Activated effector memory CD4-positive, alpha-beta T cell treated with Interleukin-2 at 50 U/mL for 16 hours (primary cell): ENCODE results near the gene CFAP61.
"Not testable (repeated sequence)": the region's sequence is repeated elsewhere in the genome, so short reads cannot be mapped to it uniquely, and the experiment has no call there.

ENCODE experiments used
- DNase-seq: peaks from one replicate; pipeline ENCODE4 v3.0.0-alpha.2; 2020

CFAP61 gene

DNA sequence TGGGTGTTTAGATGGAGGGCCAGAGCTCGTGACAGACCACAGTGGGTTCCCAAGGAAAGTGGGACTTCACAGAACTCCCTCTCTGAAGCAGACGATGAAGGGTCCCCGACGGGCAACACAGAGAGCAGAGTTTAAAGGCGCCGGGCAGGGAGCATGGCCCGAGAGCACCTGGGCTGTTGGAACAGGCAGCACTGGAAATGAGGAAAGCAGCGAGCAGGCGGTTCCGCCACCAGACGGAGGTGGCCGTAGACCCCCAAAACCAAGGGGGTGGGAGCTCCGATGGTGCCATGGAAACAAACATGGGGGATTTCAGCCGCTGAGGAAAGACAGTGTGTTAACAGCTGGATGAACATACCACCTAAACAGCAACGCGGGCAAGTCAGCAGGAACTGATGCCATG, 288.1 kb downstream of the CFAP61 start:
- no peak for DNase-seq

DNA sequence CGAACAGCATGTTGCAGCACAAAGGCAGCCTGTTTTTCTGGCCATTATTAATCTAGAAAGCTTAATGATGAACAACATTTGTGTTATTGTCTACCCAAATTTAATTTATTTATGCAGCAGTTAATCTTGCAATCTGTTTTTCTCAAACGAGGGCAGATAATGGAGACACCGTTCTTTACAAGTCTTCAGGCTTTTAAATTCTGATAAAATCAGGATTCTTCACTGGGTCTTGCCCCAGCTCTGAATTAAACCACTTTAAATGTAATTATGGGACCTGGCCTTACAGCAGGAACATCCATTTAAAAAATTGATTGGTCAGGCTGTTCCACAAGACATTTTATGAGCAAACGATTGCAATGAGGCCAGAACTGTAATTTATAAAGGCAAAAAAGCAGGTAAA, 289.0 kb downstream of the CFAP61 start:
- DNase-seq = no peak

DNA sequence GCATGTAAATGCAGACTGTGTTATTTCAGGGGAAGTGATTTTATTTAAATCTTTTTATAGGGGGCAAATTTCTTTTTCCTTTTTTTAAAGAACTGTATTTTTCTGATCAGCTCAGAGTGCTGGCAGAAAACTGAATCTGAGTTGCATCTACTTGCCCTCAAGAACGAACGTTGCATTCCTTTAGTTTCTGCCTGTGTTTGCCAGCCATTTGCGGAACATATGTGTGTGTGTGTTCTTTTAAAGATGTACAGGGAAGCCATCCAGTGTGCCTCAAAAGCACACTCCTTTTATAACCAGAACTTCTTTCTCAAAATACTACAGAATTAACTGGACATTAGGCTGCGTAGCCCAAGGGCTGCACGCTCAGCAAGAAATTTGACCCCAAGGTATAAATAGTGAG, 289.7 kb downstream of the CFAP61 start:
- no peak for DNase-seq

DNA sequence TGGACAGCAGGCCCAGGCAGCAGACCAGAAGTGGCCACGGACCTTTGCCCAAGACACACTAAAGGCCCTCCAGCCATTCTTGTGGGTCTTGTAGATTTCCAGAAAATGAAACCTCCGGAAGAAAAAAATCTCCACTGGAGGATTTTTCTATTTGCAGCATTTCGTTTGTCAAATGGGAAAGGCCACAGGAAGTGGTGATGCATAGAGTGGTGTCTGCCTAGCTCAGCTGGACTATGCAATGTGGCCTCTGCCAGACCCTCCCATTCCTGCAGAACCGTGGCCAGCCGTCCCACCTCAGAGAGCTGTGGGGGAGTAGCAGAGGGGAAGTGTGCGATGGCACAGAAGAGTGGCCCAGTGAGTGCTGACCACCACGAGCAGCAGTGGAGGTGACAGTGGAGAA, 291.6 kb downstream of the CFAP61 start:
- DNase-seq = no peak

DNA sequence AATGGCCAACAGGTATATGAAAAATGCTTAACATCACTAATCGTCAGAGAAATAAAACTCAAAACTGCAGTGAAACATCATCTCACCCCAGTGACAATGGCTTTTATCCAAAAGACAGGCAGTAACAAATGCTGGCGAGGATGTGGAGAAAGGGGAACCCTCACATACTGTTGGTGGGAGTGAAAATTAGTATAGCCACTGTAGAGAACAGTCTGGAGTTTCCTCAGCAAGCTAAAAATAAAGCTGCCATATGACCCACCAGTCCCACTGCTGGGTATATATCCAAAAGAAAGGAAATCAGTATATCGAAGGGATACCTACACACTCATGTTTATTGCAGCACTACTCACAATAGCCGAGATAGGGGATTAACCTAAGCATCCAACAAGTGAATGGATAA, 292.1 kb downstream of the CFAP61 start:
- no peak for DNase-seq

DNA sequence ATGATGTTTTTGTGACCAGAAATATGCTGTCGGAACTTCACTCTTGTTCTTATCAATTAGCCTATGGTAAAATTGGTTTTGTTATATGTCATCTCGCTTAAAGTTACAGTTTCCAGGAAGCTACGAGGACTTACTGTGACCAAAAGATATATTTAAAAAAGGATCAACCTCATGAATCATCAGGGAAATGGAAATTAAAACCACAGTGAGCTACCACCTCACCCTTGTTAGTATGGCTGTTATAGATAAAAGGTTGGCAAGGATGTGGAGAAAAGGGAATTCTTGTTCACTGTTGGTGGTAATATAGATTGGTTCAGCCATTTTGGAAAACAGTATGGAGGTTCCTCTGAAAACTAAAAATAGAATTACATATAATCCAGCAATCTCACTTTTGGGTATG, 301.2 kb downstream of the CFAP61 start:
- no peak for DNase-seq

DNA sequence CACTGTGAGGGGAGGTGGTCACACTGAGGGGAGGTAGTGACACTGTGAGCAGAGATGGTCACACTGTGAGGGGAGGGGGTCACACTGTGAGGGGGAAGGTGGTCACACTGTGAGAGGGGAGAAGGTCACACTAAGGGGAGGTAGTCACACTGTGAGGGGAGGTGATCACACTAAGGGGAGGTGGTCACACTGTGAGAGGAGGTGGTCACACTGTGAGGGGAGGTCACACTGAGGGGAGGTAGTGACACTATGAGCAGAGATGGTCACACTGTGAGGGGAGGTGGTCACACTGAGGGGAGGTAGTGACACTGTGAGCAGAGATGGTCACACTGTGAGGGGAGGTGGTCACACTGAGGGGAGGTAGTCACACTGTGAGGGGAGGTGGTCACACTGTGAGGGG, 303.2 kb downstream of the CFAP61 start:
- DNase-seq = not testable (repeated sequence)

DNA sequence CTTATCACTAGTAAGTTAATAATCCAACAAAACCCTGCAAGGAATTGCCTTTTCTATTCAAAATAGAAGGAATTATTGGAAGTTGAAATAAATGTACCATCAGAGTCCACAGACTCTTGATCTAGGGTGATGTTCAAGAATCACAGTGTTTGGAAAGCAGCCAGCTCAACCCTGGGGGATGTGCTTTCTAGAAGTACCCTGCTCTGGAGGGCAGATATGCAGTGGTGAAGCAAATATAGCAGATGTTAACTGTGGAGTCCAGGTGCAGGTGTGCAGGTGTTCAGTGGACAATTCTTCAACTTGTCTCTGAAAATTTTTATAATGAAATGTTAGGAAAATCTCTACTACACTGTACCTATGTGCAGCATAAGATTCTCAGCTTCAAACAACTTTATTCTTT, 306.5 kb downstream of the CFAP61 start:
- DNase-seq = no peak

DNA sequence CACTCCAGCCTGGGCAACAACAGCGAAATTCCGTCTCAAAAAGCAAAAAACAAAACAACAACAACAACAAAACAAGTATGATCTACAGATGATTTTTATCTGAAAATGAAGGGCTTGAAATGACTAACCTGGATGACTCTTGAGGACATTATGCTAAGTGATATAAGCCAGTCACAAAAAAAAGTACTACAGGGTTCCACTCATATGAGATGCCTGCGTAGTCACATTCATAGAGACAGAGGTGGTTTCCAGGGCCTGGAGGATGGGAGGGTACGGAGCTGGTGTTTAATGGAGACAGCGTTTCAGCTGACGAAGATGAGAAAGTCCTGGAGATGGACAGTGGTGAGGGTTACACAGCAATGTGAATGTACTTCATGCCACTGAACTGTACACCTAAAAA, 307.3 kb downstream of the CFAP61 start:
- DNase-seq = no peak

DNA sequence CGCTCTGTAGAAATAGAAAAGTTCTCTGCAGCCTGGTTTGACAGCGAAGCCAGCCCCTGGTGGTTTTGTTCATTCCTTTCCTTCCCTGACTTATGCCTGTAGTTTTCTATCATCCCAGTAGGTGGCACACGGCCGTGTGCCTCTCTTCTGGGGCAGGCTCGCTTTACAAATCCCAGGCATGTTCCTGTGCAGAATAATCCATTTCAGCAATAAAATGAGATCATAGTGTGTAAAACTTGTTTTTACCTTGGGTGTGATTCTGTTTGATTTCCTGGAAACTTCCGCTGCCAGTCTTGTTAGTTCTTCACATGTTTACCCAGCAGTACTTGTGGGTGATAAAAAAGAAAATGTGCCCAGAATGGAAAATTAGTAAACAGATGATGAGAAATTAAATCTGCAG, 308.1 kb downstream of the CFAP61 start:
- no peak for DNase-seq

DNA sequence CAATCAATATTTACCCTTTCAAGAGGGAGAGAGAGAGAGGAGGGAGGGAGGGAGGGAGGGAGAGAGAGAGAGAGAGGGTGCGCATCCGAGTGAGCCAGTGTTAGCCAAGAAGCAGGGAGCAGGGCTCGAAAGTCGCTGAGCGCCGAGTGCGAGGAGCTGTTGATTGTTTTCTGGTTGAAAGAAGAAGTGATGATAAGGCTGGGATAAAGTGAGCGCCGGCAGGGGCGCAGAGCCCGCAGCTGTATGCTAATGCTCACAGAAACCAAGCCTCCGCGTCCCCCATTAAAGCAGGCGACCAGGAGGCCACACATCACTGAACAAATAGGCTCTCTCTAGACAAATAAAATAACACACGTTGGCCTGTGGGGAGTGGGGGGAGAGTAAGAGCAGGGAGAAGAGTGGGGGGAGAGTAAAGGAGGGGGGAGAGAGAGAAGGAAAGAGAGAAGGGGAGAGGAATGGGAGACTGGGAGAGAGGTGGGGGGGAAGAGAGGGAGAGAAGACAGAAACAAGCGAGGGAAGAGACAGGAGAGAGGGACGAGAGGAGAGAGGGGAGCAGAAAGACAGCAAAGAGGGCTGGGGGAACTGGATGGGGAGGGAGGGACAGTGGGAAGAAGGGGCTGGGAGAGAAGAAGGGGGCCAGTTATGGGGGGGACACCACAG, 310.6 kb downstream of the CFAP61 start:
- DNase-seq = no peak

DNA sequence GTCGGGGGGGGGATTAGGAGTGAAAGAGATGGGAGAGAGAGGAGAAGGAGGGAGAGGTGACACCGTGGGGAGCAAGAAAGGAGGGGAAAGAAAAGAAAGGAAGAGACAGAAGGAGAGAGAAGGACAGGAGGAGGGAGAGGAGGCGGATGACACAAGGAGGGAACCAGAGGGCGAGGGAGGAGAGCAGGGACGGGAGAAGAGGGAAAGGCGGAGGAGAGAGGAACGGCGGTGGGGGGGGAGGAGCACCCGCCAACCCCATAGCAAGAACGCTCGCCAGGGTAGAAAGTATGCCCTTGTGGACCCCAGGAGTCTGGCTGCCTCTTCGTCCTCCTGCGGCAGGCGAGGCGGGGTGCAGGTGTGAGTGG, 311.1 kb downstream of the CFAP61 start:
- DNase-seq = no peak

DNA sequence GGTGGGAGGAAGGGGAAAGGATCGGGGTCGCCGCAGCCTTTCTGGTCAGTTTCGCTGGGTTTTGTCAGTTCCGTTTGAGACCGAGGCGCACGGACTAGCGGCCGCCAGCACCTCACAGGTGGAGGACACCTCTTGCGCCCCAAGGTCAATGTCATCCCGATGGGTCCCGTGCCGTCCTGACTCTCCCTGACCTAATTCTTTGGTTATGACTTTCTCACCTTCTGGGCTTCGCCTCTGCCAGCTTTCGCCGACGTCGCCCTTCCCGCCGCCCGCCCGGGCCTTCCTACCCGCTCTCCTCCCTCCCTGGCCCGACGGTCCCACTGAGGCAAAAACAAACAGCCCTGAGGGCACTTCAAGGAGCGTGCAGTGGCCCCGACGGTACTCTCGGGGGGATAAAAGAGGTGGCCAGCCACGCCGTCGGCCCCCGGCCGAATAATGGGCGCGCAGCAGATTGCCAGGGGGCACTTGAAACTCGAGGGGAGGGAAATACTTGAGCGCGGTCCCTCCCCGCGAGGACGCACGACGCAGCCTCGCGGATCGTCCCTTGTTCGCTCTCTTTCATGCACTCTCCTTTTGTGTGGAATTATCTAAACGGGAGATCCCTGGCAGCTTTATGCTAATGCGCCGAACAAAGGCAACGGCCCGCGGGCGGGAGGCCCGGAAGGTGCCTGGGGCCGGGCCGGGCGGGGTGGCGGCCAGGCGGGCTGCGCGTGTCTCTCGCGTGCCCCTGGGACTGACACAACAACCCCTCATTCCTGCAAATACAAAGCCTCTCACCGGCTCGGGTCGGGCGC, 311.7 kb downstream of the CFAP61 start:
- no peak for DNase-seq

DNA sequence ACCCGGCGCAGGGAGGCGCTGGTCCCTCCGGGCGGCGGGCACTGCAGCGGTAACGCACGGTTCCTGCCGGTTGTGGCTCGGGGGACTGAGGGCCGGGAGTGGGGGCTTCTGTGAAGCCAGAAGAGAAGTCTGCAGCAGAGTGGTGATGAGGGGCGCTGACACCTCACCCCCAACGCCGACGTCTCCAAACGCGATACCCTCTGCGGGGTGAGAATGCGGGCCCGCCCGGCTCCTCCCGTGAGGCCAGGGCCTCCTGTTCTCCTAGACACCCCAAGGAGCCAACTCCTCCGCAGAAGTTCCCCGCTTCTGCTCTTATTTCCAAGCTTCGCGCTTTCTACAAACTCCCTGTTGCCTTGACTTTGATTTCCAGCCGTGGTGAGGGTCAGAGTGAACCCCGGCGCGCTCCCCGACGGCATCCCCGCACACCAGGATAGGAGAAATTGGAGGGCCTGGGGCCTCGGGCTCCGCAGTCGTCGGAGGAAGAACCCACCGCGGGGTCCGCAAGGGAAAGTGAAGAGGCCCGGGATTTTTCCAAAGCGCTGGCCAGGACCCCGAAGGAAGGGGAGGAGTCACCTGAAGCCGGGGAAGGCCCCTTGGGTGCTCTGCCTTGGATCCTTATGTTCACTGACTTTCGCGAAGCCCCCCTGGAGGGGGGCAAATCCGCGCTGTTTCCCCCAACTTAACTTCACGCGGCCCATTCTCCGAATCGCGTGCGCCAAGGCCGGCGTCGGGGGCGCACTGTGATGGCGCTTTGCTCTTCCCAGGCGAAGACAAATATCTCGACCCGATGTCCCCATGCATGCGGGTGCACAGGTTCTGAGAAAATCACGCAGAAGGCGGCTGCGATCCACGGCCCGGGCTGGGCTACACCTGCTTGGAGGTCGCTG, 312.5 kb downstream of the CFAP61 start:
- no peak for DNase-seq

DNA sequence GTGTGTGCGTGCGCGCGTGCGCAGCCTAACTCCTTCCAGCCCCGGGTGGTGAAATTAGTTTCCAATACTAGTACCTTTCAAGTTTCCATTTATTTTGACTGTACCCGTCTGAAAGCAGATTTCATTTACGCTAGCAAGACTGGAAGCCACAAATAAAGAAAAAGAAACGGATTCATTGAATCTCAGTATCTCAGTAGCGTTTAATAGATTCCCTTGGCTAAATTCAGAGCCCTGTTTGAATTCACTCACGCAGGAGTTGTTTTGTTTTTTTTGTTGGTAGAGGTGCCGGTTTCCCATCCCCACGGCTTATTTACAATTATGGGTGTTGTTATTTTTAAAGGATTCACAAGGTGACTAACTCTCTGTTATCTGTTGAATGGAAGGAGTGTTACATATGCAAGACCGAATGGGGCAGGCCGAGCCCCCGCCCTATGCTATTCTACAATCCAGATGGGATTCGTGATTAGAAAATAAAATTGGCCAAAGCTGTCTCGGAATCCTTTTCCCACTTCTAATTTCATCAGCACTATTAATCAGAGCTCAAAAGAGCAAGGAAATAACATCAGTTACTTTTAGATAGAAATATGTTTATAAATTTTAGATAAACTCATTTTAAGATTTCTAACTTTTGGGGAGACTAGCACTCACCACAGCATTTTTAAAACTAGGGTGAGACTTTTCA, 313.3 kb downstream of the CFAP61 start:
- no peak for DNase-seq

DNA sequence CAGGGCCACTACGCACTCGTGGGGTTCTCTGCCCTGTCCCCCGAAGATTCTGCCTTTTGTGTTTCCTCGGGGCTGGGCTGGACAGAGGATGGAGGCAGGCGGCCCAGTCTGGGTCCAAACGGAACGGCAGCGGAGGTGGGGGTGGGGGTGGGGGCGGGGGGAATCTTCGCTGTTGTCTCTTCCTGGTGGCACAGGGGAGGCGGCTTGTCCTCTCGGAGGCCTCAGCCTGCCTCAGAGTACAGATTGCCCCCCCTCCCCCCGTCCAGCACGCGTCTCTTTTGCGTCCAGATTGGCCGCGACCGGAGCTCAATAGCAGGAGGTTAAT, 314.2 kb downstream of the CFAP61 start:
- DNase-seq = no peak

DNA sequence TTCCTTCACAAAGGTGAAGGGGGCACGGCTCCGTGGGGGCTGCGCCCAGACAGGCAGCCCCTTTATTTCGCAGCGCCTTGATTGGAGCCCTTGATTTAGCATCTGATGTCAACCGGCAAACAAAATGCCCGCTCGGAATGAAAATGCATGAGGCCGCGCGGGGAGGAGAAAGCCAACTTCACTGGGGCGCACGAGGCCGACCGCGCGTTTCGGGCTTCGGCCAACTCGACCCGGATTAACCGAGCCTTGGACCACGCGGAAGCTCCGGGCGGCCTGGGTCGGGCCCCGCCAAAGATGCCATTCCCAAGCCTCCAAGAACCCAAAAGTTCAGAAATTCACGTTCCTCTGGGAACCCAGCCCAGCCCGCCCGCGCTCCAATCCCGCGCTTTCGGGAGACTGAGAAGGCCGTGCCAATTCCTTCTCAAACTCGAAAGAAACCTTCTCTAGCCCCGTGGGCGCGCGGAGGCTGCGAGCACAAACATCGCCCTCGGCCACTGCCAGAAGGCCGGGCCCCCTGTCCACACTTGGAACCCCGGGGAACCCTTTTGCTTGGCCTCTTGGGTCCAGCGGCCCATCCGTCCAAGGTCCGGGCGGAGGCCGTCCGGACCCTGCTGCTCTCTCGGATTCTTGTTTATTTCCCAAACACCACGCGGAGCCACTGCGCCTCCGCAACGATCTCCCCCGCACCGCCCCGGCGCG, 314.7 kb downstream of the CFAP61 start:
- DNase-seq = no peak

DNA sequence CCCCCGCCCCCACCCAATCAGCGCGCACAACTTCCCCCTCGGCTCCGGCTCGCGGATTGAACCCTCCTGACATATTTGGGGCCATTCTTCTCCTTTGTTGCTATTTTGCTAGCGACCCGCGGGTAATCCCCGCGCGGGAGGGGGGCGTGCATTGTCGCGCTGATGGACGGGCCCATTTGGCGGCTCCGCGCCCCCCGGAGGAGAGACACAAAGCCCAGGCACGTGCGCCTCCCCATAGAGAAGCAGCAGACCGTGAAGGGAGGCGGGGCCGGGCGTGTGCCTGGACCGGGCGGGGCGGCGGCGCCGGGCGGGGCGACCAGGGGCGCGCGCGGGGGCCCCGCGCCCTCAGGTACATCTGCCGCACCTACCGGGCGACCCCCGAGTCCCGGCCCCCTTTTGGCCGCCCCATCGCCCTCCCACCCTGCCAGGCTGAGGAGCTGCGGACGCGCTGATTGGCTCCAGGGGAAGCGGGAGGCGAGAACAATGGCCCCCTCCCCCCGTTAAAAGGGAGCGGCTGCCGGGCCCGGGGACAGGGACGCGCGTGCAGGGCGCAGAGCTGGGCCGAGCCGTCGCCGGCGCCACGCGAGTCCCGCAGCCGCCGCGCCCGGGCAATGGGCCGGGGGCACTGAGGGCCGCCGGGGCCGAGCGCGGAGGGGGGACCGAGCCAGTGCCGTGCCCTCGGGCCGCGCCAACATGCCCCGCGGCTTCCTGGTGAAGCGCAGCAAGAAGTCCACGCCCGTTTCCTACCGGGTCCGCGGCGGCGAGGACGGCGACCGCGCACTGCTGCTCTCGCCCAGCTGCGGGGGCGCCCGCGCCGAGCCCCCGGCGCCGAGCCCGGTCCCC, 315.5 kb downstream of the CFAP61 start, which contains the start of gene INSM1:
TSS of gene INSM1 (plus strand) at position 530 of the 843 bp plus-strand sequence. CDS start at position 694, 164 bp downstream.
- DNase-seq = no peak

DNA sequence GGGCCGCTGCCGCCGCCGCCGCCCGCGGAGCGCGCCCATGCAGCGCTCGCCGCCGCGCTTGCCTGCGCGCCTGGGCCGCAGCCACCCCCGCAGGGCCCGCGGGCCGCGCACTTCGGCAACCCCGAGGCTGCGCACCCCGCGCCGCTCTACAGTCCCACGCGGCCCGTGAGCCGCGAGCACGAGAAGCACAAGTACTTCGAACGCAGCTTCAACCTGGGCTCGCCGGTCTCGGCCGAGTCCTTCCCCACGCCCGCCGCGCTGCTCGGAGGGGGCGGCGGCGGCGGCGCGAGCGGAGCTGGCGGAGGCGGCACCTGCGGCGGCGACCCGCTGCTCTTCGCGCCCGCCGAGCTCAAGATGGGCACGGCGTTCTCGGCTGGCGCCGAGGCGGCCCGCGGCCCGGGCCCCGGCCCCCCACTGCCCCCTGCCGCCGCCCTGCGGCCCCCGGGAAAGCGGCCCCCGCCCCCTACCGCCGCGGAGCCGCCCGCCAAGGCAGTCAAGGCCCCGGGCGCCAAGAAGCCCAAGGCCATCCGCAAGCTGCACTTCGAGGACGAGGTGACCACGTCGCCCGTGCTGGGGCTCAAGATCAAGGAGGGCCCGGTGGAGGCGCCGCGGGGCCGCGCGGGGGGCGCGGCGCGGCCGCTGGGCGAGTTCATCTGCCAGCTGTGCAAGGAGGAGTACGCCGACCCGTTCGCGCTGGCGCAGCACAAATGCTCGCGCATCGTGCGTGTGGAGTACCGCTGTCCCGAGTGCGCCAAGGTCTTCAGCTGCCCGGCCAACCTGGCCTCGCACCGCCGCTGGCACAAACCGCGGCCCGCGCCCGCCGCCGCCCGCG, 316.3 kb downstream of the CFAP61 start:
- DNase-seq = no peak

DNA sequence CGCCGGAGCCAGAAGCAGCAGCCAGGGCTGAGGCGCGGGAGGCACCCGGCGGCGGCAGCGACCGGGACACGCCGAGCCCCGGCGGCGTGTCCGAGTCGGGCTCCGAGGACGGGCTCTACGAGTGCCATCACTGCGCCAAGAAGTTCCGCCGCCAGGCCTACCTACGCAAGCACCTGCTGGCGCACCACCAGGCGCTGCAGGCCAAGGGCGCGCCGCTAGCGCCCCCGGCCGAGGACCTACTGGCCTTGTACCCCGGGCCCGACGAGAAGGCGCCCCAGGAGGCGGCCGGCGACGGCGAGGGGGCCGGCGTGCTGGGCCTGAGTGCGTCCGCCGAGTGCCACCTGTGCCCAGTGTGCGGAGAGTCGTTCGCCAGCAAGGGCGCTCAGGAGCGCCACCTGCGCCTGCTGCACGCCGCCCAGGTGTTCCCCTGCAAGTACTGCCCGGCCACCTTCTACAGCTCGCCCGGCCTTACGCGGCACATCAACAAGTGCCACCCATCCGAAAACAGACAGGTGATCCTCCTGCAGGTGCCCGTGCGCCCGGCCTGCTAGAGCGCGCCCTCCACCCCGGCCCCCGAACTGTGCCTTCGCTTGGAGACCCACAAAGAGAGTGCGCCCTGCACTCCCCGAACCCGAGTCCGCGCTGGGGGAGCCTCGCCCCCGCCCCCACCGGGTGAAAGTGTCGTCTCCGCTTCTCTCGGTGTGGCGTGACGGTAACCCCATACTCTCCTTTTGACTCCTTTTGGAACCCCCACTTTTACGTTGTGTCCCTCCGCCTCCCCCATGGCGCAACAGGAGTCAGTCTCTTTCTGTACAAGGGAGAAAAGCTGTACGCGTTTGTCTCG, 317.1 kb downstream of the CFAP61 start:
- DNase-seq = no peak
